HG02623 (cell line): Measurements from ENCODE around the gene TREML4.
"Not testable (repeated sequence)": the region's sequence is repeated elsewhere in the genome, so short reads cannot be mapped to it uniquely, and the experiment has no call there.

Experiments
- ATAC-seq: cut with Tn5 transposase; IDR thresholded peaks from one replicate; pipeline ENCODE4 v1.9.1; 2021; ENCODE audit warnings: moderate library complexity; ENCODE audit not compliant: unreplicated experiment

TREML4 gene

DNA sequence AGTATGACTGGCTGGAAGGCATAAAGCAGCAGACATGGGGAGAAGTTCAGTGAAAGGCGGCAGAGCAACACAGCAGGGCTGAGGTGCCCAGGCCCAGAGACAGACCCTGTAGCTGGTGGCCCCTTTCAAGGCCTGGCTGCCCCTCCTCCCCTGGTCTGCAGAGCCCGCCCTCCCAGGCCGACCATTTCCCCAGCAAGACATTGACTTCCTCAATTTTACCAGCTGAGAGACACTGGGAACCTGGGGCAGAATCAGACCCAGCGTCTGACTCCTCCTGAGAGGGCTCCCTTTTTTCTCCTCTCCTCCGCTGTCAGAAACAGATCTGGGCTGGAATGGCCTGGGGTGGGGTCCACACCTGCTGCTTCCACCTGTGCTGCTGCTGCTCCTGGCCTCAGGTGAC lies at the start of gene TREML4:
Gene TREML4, plus strand, starts transcription at position 254 of the 400 bp plus-strand sequence. Its CDS starts 79 bp downstream, at position 333.
- ATAC-seq = no peak

- no peak for ATAC-seq
These were observed 49.0 kb upstream of the TREML4 start for GRCh38 chr6:41179163-41179562.

GRCh38 chr6:41181566-41181965 lies 46.6 kb upstream of the TREML4 start:
- ATAC-seq = no peak

DNA sequence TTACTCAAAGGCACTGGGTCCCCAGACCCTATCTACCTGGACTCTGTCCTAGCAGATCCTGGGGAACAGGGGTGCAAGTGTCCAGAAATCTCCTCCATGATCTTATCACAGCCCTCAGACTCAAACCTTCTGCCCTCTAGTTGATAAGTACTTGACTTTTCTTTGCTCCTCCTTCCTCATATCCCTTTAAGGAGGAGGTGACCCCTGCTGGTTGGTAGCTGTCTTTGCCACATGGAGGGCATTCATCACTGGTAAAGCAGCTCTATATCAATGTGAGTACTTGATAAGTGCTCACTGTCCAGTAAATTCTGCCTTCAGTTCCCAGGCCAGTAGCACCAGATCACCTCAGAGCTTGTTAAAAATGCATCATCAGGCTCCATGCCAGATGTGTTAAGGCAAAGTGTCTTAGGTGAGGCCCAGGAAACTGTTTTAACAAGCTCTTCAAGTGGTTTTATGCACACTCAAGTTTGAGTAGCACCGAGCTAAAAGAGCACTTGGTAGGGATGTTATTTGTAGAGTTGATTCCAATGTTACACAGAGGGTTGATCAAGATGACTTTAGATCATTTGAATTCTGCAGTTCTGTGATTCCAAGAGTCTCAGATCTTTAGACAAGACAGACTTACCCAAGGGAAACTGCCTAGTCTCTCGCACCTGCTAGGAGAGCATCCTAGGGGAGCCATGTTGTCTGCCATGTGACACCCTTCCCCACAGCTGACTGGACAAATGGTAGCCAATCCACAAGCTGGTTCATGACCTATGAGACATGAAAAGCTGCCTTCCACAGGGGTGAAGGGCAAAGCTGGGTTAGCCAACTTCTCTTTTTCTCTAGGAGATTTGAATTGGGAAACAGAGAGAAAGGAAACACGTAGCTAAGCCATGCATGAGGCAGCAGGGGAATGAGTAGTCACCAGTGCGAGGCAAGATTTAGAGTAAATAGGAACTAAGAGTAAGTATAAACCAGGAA lies 45.8 kb upstream of the TREML4 start:
- ATAC-seq = no peak

- no peak for ATAC-seq
These were observed 43.4 kb upstream of the TREML4 start for GRCh38 chr6:41184761-41185160.

- no peak for ATAC-seq
These were observed 42.1 kb upstream of the TREML4 start for GRCh38 chr6:41186031-41186562.

- ATAC-seq = no peak
These were observed 39.9 kb upstream of the TREML4 start for GRCh38 chr6:41187924-41188886.

DNA sequence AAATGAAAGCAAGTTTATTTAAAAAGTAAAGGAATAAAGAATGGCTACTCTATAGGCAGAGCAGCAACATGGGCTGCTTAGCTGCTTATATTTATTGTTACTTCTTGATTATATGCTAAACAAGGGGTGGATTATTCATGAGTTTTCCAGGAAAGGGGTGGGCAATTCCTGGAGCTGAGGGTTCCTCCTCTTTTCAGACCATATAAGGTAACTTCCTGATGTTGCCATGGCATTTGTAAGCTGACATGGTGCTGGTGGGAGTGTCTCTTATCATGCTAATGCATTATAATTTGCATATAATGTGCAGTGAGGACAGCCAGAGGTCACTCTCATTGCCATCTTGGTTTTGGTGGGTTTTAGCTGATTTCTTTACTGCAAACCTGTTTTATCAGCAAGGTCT lies 39.1 kb upstream of the TREML4 start:
- ATAC-seq = not testable (repeated sequence)

GRCh38 chr6:41189967-41190366 lies 38.2 kb upstream of the TREML4 start:
- ATAC-seq = no peak

DNA sequence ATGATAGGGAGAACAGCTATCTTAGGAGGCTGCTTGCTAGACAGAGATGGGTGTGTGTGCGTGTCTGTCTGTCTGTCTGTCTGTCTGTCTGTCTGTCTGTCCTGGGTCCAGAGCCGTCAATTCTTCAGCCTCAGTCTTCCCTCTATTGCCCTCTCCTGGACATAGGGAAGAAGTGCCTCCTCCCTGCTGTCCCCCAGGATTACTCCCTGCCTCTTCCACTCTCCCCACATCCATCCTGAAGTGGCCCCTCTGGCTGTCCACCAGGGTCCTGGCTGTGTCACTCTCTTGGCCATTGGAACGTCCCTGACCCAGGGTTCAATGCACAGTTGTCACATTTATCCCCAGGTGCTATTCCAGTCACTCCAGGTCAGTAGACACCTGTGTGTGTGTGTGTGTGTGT lies 37.4 kb upstream of the TREML4 start:
- ATAC-seq = no peak

- no peak for ATAC-seq
These were observed 36.6 kb upstream of the TREML4 start for GRCh38 chr6:41191569-41191968.

GRCh38 chr6:41193171-41193734 lies 34.9 kb upstream of the TREML4 start:
- ATAC-seq = no peak

- no peak for ATAC-seq
These were observed 34.3 kb upstream of the TREML4 start for GRCh38 chr6:41193884-41194283.

GRCh38 chr6:41194386-41194785 lies 33.8 kb upstream of the TREML4 start:
- no peak for ATAC-seq

DNA sequence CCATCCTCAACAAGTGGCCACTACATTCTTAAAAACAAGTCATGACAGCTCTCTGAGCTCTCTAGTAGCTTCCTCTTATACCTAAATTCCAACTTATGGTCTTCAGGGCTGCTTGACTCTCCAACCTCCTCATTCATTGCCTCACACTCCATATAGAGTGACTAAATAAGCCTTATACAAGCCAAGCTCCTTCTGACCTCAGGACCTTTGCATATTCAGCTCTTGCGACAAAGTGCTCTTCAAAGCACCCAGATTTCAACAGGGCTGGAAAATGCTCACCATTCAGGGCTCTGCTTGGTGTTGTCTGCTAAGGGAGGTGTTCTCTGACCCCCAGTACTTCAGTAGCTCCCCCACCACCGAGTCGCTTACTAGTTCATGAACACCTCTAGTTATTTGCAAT lies 30.9 kb upstream of the TREML4 start:
- ATAC-seq = no peak

DNA sequence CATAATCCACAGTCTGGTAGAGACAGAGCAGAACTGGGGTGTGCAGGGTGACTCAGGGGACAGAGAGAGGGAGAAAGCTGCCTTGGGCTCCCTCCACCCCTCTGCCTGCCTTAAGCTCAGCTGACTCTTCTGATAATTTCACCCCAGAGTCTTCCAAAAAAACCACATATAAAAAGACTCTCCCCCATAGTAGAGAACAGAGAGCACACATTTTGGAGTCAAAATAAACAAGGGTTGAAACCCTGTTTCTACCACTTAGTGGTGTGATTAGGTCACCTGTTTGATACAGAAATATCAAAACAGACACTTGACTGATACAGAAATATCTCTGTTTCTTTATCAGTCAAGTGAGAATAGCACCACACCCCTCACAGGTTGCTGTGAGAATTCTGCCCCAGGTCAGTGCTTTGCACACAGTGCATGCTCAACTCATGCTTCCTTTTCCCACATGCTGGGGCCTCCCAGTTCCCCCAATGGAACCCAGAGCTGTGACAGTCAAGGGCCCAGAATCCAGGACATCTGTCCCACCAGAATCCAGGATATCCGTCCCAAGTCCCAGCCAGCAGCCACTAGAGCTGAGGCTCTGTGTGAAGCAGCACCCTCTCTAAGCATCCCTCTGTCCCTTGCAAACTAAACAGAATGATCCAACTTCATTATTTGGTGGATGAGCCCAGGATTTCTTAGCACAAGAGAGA lies 28.4 kb upstream of the TREML4 start:
- peak; percentile 51 for ATAC-seq

GRCh38 chr6:41200296-41200900 lies 27.8 kb upstream of the TREML4 start:
- peak; percentile 13 for ATAC-seq

- peak; percentile 20 for ATAC-seq
These were observed 27.0 kb upstream of the TREML4 start, which contains the start of gene TREML2 for GRCh38 chr6:41200901-41201763. Gene TREML2 (minus strand): TSS chr6:41201149. CDS start chr6:41201008, 141 bp downstream.

- no peak for ATAC-seq
These were observed 26.4 kb upstream of the TREML4 start for GRCh38 chr6:41201764-41202173.
